Measurements from ENCODE around the gene CCDC117. TPM values are rescaled to one million over a fixed set of nuclear protein-coding genes. Genes with fewer than 3 reads are reported as not detected.

The CCDC117 gene
- total RNA-seq, 1 experiment from 2014 or later = 18.1 TPM

GRCh38 chr22:28769394-28770085 lies 3.0 kb upstream of the CCDC117 start:
- no peak for ATAC-seq
- ChIA-PET POLR2A (interaction anchor here (0.6 kb wide), 1 partner anchor 19 kb away, joined by 9 read pairs; no protein-coding TSS in a partner anchor), CTCF (interaction anchor here (0.7 kb wide), 1 partner anchor 212 kb away, joined by 4 read pairs; no protein-coding TSS in a partner anchor)

GRCh38 chr22:28771195-28771791 lies 1.2 kb upstream of the CCDC117 start:
- TF ChIP-seq, protein P1, sequence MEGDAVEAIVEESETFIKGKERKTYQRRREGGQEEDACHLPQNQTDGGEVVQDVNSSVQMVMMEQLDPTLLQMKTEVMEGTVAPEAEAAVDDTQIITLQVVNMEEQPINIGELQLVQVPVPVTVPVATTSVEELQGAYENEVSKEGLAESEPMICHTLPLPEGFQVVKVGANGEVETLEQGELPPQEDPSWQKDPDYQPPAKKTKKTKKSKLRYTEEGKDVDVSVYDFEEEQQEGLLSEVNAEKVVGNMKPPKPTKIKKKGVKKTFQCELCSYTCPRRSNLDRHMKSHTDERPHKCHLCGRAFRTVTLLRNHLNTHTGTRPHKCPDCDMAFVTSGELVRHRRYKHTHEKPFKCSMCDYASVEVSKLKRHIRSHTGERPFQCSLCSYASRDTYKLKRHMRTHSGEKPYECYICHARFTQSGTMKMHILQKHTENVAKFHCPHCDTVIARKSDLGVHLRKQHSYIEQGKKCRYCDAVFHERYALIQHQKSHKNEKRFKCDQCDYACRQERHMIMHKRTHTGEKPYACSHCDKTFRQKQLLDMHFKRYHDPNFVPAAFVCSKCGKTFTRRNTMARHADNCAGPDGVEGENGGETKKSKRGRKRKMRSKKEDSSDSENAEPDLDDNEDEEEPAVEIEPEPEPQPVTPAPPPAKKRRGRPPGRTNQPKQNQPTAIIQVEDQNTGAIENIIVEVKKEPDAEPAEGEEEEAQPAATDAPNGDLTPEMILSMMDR (IDR thresholded peaks at IDR 0.05) = no peak
- Histone ChIP-seq H3K27me3 (ENCODE audit: control insufficient read depth, insufficient read depth, low read length) (no peaks in the 10 kb centered on the region), H3K27ac (ENCODE audit: low read length) (no peak overlapping the region), H3K9me3 (ENCODE audit: control insufficient read depth, insufficient read depth, low read depth, low read length) (no peaks in the 10 kb centered on the region), H3K4me3 (ENCODE audit: low read depth in 2 of 2, low read length in 2 of 2) (no peak overlapping the region), H3K36me3 (ENCODE audit: control insufficient read depth, insufficient read depth, low read length) (peaks cover 4% of the 10 kb centered on the region; the same call in 1 of the 2 replicates), H3K4me1 (ENCODE audit: control insufficient read depth, insufficient read depth, low read length) (no peaks in the 10 kb centered on the region)
- intact Hi-C loops (cut with micrococcal nuclease; ENCODE audit: unreplicated experiment) = no loop called here
- POLR2A ChIA-PET = no interaction called here
- in situ Hi-C loops (cut with HindIII; ENCODE audit: low pct_unique_long_range_greater_than_20kb, low sequenced_read_pairs) = no loop called here
- no peak for ATAC-seq
- no TSS peak for BruUV-seq (replicated peaks)
- DNase-seq (ENCODE audit: low read depth, low spot score) = no peak
- CTCF ChIA-PET = no interaction called here

More at GRCh38 chr22:28769394-28770085, 3.0 kb upstream of the CCDC117 start:
- no peak overlapping the region for H3K27ac ChIP-seq (ENCODE audit: low read length)
- no peak for DNase-seq (ENCODE audit: low read depth, low spot score)
- in situ Hi-C loops (cut with HindIII; ENCODE audit: low pct_unique_long_range_greater_than_20kb, low sequenced_read_pairs) = no loop called here
- intact Hi-C loops (cut with micrococcal nuclease; ENCODE audit: unreplicated experiment) = no loop called here
- H3K4me3 ChIP-seq (ENCODE audit: low read depth in 2 of 2, low read length in 2 of 2) = no peak overlapping the region
- no TSS peak for BruUV-seq (replicated peaks)
- peaks cover 4% of the 10 kb centered on the region; the same call in 1 of the 2 replicates for H3K36me3 ChIP-seq (ENCODE audit: control insufficient read depth, insufficient read depth, low read length)
- no peaks in the 10 kb centered on the region for H3K9me3 ChIP-seq (ENCODE audit: control insufficient read depth, insufficient read depth, low read depth, low read length)
- H3K27me3 ChIP-seq (ENCODE audit: control insufficient read depth, insufficient read depth, low read length) = no peaks in the 10 kb centered on the region
- TF ChIP-seq, protein P1 (IDR thresholded peaks at IDR 0.05) = no peak
- TF ChIP-seq TCF7L2 (IDR thresholded peaks at IDR 0.05; ENCODE audit: low read depth, low read length) = no peak
- no peak for TF ChIP-seq POLR2AphosphoS5 (IDR thresholded peaks at IDR 0.05; ENCODE audit: low read depth, low read length)
- no peaks in the 10 kb centered on the region for H3K4me1 ChIP-seq (ENCODE audit: control insufficient read depth, insufficient read depth, low read length)

GRCh38 chr22:28773461-28773867 lies 969 bp downstream of the CCDC117 start:
- TF ChIP-seq SIN3A (IDR thresholded peaks at IDR 0.05; ENCODE audit: borderline replicate concordance, insufficient read depth, low read depth, low read length) = no peak
- TF ChIP-seq, protein P2, sequence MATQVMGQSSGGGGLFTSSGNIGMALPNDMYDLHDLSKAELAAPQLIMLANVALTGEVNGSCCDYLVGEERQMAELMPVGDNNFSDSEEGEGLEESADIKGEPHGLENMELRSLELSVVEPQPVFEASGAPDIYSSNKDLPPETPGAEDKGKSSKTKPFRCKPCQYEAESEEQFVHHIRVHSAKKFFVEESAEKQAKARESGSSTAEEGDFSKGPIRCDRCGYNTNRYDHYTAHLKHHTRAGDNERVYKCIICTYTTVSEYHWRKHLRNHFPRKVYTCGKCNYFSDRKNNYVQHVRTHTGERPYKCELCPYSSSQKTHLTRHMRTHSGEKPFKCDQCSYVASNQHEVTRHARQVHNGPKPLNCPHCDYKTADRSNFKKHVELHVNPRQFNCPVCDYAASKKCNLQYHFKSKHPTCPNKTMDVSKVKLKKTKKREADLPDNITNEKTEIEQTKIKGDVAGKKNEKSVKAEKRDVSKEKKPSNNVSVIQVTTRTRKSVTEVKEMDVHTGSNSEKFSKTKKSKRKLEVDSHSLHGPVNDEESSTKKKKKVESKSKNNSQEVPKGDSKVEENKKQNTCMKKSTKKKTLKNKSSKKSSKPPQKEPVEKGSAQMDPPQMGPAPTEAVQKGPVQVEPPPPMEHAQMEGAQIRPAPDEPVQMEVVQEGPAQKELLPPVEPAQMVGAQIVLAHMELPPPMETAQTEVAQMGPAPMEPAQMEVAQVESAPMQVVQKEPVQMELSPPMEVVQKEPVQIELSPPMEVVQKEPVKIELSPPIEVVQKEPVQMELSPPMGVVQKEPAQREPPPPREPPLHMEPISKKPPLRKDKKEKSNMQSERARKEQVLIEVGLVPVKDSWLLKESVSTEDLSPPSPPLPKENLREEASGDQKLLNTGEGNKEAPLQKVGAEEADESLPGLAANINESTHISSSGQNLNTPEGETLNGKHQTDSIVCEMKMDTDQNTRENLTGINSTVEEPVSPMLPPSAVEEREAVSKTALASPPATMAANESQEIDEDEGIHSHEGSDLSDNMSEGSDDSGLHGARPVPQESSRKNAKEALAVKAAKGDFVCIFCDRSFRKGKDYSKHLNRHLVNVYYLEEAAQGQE (IDR thresholded peaks at IDR 0.05; ENCODE audit: insufficient read depth in 1 of 2, low read depth in 2 of 2, low read length in 1 of 2) = no peak
- no peak for TF ChIP-seq POLR2AphosphoS5 (IDR thresholded peaks at IDR 0.05; ENCODE audit: low read depth, low read length)
- TF ChIP-seq, protein P1 (IDR thresholded peaks at IDR 0.05) = no peak
- no peak for TF ChIP-seq TCF7L2 (IDR thresholded peaks at IDR 0.05; ENCODE audit: low read depth, low read length)
- peaks cover 4% of the 10 kb centered on the region; the same call in 1 of the 2 replicates for H3K36me3 ChIP-seq (ENCODE audit: control insufficient read depth, insufficient read depth, low read length)
- H3K4me3 ChIP-seq (ENCODE audit: low read depth in 2 of 2, low read length in 2 of 2) = peak overlapping the region; percentile 77 to 79
- ATAC-seq (peak; percentile 3; the same call in 1 of the 2 replicates), DNase-seq (ENCODE audit: low read depth, low spot score) (no peak)
- ChIA-PET CTCF (no interaction called here), POLR2A (interaction anchor here (0.5 kb wide), 1 partner anchor 153 kb away, joined by 6 read pairs; no protein-coding TSS in a partner anchor)
- H3K4me1 ChIP-seq (ENCODE audit: control insufficient read depth, insufficient read depth, low read length) = no peaks in the 10 kb centered on the region
- H3K9me3 ChIP-seq (ENCODE audit: control insufficient read depth, insufficient read depth, low read depth, low read length) = no peaks in the 10 kb centered on the region
- H3K27ac ChIP-seq (ENCODE audit: low read length) = peak overlapping the region; percentile 89
- H3K27me3 ChIP-seq (ENCODE audit: control insufficient read depth, insufficient read depth, low read length) = no peaks in the 10 kb centered on the region
- BruUV-seq (replicated peaks) = TSS peak; percentile 88
- intact Hi-C loops (cut with micrococcal nuclease; ENCODE audit: unreplicated experiment) = no loop called here
- in situ Hi-C loops (cut with HindIII; ENCODE audit: low pct_unique_long_range_greater_than_20kb, low sequenced_read_pairs) = no loop called here

All from Panc1 (cell line).